ENCODE data around the gene GDI2. TPM values are rescaled to one million over a fixed set of nuclear protein-coding genes. Genes with fewer than 3 reads are reported as not detected.

GDI2 gene
- total and polyA plus RNA-seq, 4 donors = 64.2 to 300 (median 164) TPM

DNA sequence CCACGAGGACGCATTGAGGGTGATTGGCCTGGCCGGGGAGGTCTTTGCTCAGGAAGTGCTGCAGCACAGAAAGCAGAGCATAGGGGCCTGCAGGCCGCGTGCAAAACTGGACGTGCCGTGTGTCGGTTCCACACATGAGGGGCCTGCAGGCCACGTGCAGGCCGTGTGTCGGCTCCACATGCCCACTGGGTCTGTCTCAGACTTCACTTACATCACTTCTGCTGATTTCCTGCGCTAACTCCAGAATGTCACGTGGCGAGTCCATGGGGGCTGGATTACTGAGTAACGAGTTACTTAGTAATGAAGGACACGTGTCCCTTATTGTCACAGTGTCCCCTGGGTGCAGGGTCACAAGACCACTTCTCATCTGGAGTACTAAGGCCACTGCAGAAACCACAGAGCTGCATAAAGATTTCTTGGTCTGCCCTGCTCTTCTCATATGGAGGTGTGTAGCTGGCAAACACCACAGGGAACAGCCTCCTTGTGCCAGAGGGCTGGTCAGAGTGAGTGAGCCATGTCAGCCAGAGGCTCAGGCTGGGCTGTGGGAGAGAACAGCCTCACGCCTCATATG is 60.8 kb downstream of the GDI2 start:
- Histone ChIP-seq H3K27me3 (ENCODE audit: control insufficient read depth in 3 of 3, insufficient read depth in 3 of 3, low read length in 2 of 3) (no peaks in the 10 kb centered on the region), H3K4me3 (no peak overlapping the region), H3K36me3 (ENCODE audit: control insufficient read depth in 4 of 4, insufficient read depth in 4 of 4, low read length in 4 of 4) (peaks cover 9 to 28% (median 14%) of the 10 kb centered on the region in 4 donors), H3K4me1 (ENCODE audit: control insufficient read depth in 5 of 5, insufficient read depth in 5 of 5, low read length in 5 of 5) (no peaks in the 10 kb centered on the region), H3K9ac (ENCODE audit: insufficient read depth in 1 of 2, low read length in 2 of 2) (no peak overlapping the region), H3K27ac (ENCODE audit: low read depth in 1 of 2, low read length in 1 of 2) (no peak overlapping the region), H3K9me3 (ENCODE audit: control insufficient read depth in 4 of 4, insufficient read depth in 3 of 4, low read length in 3 of 4) (no peaks in the 10 kb centered on the region)
- DNase-seq (no peak), ATAC-seq (ENCODE audit: insufficient read depth, low FRiP score) (no peak)
- TF ChIP-seq, protein P1, sequence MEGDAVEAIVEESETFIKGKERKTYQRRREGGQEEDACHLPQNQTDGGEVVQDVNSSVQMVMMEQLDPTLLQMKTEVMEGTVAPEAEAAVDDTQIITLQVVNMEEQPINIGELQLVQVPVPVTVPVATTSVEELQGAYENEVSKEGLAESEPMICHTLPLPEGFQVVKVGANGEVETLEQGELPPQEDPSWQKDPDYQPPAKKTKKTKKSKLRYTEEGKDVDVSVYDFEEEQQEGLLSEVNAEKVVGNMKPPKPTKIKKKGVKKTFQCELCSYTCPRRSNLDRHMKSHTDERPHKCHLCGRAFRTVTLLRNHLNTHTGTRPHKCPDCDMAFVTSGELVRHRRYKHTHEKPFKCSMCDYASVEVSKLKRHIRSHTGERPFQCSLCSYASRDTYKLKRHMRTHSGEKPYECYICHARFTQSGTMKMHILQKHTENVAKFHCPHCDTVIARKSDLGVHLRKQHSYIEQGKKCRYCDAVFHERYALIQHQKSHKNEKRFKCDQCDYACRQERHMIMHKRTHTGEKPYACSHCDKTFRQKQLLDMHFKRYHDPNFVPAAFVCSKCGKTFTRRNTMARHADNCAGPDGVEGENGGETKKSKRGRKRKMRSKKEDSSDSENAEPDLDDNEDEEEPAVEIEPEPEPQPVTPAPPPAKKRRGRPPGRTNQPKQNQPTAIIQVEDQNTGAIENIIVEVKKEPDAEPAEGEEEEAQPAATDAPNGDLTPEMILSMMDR (IDR thresholded peaks at IDR 0.05; ENCODE audit: control extremely low read depth, extremely low read depth) = no peak
- WGBS, 2 donors = 92% methylated on average over 17 of the region's 17 CpGs

DNA sequence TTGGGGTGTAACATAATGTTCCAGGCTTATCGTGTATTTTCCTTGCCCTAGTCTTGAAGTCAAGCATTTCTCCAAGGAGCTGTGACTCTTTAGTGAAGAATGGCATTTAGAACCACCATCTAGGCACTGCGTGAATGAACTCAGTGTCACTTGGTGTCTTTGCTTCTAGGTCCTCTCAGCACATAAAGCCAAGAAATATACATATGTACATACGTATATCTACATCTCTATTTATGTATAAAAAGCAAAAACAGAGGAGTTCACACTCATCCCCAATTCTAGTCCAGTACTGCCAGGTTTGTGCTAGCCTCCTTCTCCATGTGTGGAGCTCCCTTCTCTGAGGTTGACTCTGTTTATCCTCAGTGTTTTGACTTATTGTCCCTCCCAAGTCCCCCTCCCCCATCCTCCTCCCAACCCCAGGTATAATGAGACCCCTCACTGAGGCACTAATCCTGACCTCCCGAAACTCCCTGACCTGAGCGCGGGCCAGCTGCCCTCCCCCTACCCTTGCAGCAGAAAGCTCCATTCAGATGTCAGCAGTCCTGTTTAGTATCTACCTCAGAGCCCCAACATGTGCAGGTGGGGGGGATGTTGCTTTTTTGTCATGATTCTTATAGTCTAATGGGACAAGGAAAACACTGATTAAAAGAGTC is 61.5 kb downstream of the GDI2 start:
- DNase-seq = no peak
- Histone ChIP-seq H3K9ac (ENCODE audit: insufficient read depth in 1 of 2, low read length in 2 of 2) (no peak overlapping the region), H3K36me3 (ENCODE audit: control insufficient read depth in 4 of 4, insufficient read depth in 4 of 4, low read length in 4 of 4) (peaks cover 11 to 29% (median 15%) of the 10 kb centered on the region in 4 donors), H3K9me3 (ENCODE audit: control insufficient read depth in 4 of 4, insufficient read depth in 3 of 4, low read length in 3 of 4) (no peaks in the 10 kb centered on the region), H3K4me3 (no peak overlapping the region), H3K27ac (ENCODE audit: low read depth in 1 of 2, low read length in 1 of 2) (no peak overlapping the region), H3K27me3 (ENCODE audit: control insufficient read depth in 3 of 3, insufficient read depth in 3 of 3, low read length in 2 of 3) (no peaks in the 10 kb centered on the region), H3K4me1 (ENCODE audit: control insufficient read depth in 5 of 5, insufficient read depth in 5 of 5, low read length in 5 of 5) (no peaks in the 10 kb centered on the region)
- TF ChIP-seq, protein P1 (IDR thresholded peaks at IDR 0.05; ENCODE audit: control extremely low read depth, extremely low read depth) = no peak
- 71 to 78% methylated on average over 6 of the region's 6 CpGs for WGBS, 2 donors
- no peak for ATAC-seq (ENCODE audit: insufficient read depth, low FRiP score)

DNA sequence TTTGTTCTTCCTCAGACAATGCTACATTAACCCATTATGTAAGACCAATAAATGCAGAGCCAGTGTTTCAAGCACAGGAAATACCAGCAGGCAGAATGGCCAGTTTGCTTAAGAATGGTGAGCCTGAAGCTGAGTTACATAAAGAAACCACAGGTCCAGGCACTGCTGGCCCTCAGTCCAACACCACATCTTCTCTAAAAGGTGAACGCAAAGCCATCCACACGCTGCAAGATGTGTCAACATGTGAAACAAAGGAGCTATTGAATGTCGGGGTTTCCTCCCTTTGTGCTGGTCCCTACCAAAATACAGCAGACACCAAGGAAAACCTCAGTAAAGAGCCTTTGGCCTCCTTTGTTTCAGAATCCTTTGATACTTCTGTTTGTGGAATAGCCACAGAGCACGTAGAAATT is 64.8 kb downstream of the GDI2 start:
- no peak for DNase-seq
- 84 to 90% methylated on average over 4 of the region's 4 CpGs for WGBS, 2 donors

More for the DNA sequence above, 64.8 kb downstream of the GDI2 start:
- H3K36me3 ChIP-seq (ENCODE audit: control insufficient read depth in 4 of 4, insufficient read depth in 4 of 4, low read length in 4 of 4) = peaks cover 23 to 33% (median 24%) of the 10 kb centered on the region in 4 donors
- H3K4me3 ChIP-seq = no peak overlapping the region
- no peak for ATAC-seq (ENCODE audit: insufficient read depth, low FRiP score)
- no peaks in the 10 kb centered on the region for H3K4me1 ChIP-seq (ENCODE audit: control insufficient read depth in 5 of 5, insufficient read depth in 5 of 5, low read length in 5 of 5)
- TF ChIP-seq, protein P1 (IDR thresholded peaks at IDR 0.05; ENCODE audit: control extremely low read depth, extremely low read depth) = no peak
- H3K27me3 ChIP-seq (ENCODE audit: control insufficient read depth in 3 of 3, insufficient read depth in 3 of 3, low read length in 2 of 3) = no peaks in the 10 kb centered on the region
- H3K9me3 ChIP-seq (ENCODE audit: control insufficient read depth in 4 of 4, insufficient read depth in 3 of 4, low read length in 3 of 4) = no peaks in the 10 kb centered on the region
- no peak overlapping the region for H3K27ac ChIP-seq (ENCODE audit: low read depth in 1 of 2, low read length in 1 of 2)
- H3K9ac ChIP-seq (ENCODE audit: insufficient read depth in 1 of 2, low read length in 2 of 2) = no peak overlapping the region
